Heart left ventricle (tissue), 13 donors: ENCODE data around the gene C12orf75.

Source experiments
- CTCF ChIP-seq, 12 donors: fragments of 200-600 bp; sonication (generic) in 4 of 12; IDR thresholded peaks; one replicate each; pipeline versions ENCODE4 v1.5.0 to v1.8.0; 2018 to 2022; ENCODE audit warnings: antibody characterized with exemption in 12 of 12, mild to moderate bottlenecking in 5 of 12
- POLR2A ChIP-seq, 2 donors: fragments of 450-650 bp; IDR thresholded peaks; one replicate each; pipeline ENCODE4 v1.6.1; 2017; ENCODE audit warnings: antibody characterized with exemption in 2 of 2, mild to moderate bottlenecking in 2 of 2, moderate library complexity in 2 of 2
- donor health status: ischemic (EF 13 %, LVEDD 7.1; RV severe dilation, severe dysfunction).
- donor health status: DM: no; HTN: yes; CAD: no.
- donor health status: DM: no; HTN: no; CAD: no.
- donor health status: ischemic (EF 25% LVEDD 6.9; RV normal size, moderate dysfunction).
- donor health status: ischemic (EF 25% LVEDD 5.7; RV mildly dilated, moderate dysfunction).
- donor health status: ischemic (EF 35%, LVEDD 5.7; RV mildly dilated, moderate dysfunction).
- donor health status: nonischemic (EF 11% LVEDD 7.7; RV severe dilation, severe dysfunction).
- donor health status: DM: yes; HTN: yes; CAD: no.
- donor health status: PGD.
- donor health status: ischemic (EF 29% LVEDD 5.4; RV normal size, mild dysfunction).
- donor health status: nonischemic (EF 23%, LVEDD 6.1; RV moderate dilation, normal function).

- TF ChIP-seq CTCF (IDR thresholded peaks at IDR 0.05) (no peak), POLR2A (IDR thresholded peaks at IDR 0.05) (no peak)
Measured at GRCh38 chr12:105409279-105409678, 78.8 kb downstream of the C12orf75 start.
